GM18858 (cell line): ENCODE results near the gene TTR.

Source experiments
- ATAC-seq: cut with Tn5 transposase; IDR thresholded peaks from one replicate; pipeline ENCODE4 v1.9.1; 2021; ENCODE audit not compliant: unreplicated experiment

The TTR gene

DNA sequence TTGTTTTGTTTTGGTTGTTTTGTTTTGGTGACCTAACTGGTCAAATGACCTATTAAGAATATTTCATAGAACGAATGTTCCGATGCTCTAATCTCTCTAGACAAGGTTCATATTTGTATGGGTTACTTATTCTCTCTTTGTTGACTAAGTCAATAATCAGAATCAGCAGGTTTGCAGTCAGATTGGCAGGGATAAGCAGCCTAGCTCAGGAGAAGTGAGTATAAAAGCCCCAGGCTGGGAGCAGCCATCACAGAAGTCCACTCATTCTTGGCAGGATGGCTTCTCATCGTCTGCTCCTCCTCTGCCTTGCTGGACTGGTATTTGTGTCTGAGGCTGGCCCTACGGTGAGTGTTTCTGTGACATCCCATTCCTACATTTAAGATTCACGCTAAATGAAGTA lies at the start of gene TTR:
Gene TTR, plus strand, starts transcription at position 250 of the 400 bp plus-strand sequence. Its CDS starts 26 bp downstream, at position 276.
- no peak for ATAC-seq

DNA sequence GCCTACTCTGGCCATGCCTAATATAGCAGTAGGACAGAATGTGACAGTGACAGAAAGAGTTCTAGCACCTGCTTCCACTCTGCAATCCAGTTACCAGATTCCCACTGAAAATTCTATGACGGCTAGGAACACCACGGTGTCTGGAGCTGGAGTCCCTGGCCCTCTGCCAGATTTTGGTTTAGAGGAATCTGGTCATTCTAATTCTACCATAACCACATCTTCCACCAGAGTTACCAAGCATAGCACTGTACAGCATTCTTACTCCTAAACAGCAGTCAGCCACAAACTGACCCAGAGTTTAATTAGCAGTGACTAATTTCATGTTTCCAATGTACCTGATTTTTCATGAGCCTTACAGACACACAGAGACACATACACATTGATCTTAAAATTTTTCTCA lies 45.2 kb upstream of the TTR start:
- ATAC-seq = no peak

DNA sequence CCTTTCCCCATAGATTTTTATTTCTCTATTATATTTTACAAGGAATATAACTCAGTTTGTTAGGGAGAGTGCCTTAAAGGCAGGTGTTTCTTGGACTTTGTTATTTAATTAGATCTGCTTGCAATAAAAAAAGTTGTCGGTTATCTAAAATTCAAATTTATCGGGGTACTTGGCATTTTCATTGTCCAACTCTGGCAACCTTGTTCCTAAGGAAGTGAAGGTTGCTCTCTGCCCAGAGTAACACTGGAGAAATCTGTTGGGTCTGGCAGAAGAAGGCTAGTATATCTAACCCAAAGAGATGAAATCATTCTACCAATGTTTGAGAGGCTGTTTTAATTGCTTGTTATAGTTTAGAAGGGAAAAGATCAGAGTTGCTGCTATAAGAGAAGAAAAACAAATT lies 42.8 kb upstream of the TTR start:
- no peak for ATAC-seq

DNA sequence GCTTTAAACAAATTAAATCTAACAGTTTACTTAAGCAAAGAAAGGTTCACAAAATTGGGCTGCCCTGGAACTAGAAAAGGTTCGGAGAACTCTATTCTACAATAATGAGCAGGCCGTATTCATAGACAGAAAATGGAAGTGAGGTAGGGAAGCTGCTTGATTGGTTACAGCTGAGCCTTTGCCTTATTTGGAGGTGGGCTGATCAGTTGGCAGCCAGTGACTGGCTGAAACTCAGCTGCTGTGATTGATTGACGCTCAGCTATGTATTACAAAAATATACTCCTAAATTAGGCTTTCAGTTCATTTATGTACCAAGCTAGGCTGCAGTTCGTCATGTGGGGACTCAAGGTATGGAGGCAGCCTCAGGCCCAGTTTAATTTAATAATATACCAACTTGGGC lies 42.3 kb upstream of the TTR start:
- no peak for ATAC-seq

DNA sequence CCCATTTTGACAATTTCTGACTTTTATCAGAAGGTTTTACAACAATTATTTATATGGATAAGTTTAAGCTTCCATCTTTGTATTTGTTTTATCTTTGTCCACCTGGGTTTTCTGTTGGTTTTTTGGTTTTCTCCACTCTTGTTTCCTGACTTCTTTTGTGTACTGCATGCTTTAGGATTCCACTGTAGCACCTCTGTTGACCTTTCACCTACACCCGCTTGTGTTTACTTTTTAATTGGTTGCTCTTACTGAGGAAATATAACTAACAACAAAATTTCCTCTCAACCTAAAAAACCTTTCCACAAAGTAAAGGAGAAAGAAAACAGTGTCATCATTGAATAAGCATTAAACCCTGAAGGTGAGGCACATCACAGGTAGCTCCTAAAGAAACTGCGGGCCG lies 39.8 kb upstream of the TTR start:
- ATAC-seq = no peak

DNA sequence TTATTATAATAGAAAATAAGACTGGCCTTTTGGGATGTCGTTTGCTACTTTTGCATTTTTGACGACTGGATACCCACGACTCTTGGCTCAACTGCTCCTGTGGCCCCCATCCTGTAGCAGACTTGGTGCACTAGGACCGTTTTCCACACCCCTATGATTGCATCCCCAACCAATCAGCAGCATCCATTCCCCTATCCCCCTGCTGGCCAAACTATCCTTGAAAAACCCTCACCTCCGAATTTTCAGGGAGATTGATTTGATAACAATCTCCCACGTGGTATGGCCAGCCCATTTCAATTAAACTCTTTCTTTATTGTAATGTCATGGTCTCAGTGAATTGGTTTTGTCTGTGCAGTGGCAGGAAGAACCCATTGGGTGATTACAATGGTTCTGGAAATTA lies 37.9 kb upstream of the TTR start:
- no peak for ATAC-seq

DNA sequence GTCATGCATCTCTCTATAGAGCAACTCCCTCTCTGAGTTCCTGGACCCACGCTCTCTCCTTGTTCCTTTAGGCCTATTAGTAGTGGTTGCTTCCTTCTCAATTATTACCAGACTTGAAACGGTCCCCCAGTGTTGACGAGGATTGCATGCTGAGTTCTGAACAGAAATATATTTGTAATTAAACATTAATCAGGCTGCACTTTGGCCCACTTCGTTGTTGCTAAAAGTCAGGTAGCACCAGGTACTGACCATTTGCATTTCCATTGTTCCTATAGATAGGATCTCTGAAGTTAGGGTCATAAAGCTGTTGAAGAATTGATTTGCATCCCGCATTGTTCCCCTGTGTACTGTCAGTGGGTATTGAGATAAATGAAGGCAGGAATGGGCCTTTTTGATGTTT lies 36.9 kb upstream of the TTR start:
- ATAC-seq = no peak

DNA sequence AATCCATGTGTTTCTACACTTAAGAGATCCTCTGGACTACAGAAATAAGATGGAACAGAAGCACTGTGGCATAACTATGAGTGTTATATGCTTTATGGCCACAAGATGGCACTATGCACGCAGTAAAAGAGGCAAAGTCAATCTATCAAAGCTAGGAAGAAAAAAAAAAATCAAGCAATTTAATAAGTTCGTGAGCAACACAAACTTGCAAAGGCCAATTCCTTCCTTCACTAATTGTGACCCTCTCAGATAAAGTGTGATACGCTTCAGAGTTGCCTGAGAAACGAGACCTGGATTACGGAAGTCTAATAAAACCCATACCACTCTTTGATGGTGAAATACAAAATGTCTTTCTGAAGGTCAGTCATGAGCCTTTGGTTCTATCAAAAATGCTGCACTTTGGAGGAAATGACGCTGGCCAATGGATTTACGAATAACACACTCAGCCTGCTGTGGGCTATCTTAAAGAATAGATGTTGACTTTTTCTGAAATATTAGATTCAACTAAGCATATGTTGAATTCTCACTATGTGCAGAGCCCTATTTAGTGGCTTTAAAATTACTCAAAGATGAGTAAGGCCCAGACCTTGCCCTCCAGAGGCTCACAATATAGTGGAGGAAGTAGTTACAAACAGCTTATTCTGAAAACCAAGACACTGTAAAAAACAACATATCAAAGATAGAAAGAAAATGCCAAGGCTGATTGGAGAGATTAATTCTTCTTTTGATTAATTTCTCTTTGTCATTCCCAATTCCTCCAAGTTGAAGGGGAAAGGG lies 35.5 kb upstream of the TTR start:
- peak; percentile 75 for ATAC-seq

DNA sequence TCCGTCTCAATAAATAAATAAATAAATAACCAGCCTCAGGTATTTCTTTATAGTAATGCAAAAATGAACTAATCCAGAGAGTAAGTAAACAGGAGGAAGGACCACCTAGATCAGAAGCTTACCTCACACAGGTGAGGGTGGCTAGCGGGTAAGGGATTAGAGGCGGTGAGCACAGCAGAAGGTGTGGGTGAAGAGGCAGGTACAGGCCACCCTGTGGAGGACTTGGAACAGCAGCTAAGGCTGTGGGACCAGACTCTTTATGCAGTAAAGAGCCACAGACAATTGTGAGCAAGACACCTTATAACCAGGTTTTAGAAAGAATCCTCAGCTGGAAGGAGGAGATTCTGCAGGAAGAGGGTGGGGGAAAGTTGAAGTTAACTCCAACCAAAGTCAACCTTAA lies 34.2 kb upstream of the TTR start:
- no peak for ATAC-seq

DNA sequence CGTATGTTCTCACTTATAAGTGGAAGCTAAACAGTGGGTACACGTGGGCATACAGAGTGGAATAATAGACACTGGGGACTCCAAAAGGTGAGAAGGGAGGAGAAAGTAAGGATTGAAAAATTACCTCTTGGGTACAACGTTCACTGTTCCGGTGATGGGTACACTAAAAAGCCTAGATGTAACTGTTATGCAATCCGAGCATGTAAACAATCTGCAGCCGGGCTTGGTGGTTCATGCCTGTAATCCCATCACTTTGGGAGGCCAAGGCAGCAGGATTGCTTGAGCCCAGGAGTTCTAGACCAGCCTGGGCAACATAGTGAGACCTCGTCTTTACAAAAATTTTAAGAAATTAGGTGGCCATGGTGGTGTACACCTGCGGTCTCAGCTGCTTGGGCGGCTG lies 33.1 kb upstream of the TTR start:
- ATAC-seq = no peak

DNA sequence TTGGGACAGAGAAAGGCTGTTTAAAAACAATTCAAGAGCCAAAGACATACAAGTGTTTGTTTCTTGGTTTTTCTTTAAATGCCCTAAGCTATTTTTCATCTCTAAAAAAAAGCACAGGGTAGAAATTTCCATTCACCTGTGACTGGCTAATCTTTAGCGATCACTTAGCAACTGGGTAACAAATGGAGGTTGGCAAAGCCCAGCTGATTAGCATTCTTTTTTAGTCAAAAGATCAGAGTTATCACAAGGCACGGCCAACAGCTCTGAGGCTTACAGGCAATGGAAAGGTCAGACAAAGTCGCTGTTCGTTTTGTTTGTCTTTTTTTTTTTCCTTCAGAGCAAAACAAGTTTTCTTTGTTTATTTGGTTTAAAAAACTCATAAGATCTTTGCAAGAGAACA lies 29.0 kb upstream of the TTR start:
- no peak for ATAC-seq

DNA sequence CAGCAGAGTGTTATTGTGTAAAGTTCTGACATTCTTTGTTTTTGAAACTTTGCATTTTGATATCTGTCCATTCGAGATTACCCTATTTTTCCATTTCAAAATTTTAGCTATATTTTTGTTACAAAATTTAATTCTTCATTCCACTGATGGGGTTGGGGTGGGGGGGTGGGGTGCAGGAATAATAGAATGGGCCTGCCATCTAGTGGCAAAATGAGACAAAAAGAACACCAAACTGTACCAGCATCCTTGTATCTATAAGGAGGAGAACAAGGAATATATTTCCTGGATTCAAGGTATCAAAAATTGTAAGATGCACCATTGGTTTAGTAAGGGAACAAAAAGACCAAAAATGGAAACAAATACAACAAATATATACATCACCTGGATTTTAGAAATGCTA lies 27.9 kb upstream of the TTR start:
- no peak for ATAC-seq

DNA sequence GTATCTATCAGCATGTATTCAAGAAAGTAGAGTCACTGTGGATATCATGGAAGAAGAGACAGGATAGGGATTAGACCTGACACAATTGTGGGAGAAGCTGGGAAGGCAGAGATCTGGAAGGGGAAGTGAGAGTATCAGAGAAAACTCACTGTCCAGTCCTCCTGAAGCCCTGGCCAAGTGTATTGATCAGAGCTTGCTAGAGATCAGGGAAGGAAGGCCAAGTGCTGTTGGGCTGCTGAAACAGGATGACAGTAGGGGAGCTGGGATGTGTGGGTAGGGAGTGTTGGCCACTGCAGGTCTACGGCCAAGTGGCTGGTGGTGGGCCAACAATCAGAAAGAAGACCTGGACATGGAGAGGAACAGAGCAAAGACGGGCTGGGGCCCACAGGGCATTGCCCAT lies 26.3 kb upstream of the TTR start:
- no peak for ATAC-seq

DNA sequence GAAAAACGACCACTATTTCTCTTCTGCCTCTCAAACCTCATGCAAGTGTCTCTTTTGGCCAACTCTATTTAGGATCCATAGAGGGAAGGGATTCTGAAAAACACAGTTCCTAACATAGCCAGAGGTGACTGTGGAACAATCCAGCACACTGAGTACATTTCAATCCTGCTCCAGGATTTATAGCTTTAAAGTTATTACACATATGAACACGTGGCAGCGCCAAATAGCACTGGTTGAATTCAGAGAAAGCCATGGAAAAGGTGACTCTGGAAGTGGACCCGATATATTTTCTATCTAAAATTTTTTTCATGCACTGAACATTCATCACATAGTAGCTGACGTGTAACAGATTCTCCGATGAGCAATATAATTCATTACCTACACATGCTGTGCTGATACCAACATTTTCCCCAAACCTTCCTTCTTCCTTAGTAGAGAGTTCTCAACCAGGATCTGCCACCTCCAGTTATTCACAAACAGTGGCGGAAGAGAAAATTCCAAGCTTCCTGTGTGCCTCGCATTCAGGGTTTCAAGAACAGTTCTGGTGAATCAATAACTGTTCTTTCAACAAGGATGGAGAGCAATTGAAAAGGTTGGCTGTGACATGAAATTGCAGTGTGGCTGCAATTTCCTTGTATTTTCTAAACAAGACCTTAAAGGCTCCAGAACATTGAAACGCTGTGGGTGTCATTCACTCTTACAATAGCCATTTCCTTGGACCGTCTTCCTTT lies 25.7 kb upstream of the TTR start:
- no peak for ATAC-seq

DNA sequence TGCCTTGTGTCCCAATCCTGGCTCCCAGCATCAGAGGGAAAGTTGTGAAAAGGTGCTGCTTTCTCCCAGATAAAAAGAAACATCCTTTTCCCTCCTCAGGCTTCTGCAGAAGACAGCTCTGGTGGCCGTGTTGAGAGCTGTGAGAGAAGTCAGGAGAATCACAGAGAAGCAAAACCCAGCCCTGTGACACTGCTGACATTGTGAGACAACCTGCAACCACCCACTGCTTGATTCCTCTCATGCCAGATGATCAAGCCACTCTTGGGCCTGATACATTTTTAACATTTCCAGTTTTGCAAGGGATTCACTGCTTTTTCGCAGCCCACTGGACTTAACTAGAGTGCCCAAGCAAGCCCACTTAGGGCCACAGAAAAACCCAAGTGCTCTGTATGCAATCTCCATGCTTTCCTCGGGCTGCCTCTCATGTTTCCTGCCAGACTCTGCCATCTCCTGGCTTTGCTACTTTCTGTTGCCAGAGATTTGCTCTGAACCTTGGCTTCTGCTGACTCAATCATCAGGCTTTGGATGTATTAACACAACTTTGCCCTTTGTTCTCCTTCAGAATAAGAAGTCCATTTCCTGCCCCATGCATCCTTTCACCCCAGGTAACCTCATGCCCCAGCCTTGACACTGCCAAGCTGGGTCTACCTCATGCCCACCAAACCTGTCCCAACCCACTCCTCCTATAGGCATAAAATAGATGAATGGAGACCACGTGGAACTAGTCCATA lies 24.9 kb upstream of the TTR start:
- no peak for ATAC-seq

DNA sequence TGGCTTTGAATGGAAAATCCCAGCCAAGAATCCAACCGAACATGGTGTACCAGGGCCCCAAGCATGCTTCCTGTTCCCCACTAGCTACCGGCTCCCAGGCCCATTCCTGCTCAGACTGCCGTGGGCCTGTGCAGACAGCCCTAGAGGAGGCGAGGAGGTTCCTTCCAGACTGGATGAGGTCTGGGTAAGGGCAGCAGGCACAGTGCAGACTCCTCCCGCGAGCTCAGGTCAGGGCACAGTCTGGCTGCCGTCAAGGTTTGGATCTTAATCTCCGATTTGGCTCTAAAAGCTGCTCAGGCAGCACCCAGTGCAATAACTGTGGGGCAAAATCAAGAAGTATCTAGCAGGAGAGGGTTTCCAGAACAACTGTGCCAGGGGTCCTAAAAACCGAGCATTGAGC lies 19.3 kb upstream of the TTR start:
- ATAC-seq = no peak

DNA sequence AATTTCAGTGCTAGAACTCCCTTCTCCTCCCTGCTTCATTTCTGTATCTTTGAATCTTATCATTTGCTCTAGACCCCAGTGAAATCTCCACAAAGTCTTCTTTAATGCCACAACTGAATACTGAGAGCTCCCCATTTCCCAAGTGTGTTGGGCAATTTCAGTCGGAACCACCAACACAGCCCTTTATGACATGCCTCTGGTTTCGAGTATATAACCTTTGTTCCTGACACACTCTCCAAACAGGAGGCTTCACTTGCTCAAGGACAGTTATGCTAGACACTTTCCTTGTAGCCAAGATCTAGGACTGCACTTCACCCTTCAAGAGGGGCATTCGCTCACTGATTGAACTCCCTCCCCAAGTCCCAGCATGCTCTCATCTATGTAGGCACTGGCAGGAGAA lies 18.6 kb upstream of the TTR start:
- ATAC-seq = no peak

DNA sequence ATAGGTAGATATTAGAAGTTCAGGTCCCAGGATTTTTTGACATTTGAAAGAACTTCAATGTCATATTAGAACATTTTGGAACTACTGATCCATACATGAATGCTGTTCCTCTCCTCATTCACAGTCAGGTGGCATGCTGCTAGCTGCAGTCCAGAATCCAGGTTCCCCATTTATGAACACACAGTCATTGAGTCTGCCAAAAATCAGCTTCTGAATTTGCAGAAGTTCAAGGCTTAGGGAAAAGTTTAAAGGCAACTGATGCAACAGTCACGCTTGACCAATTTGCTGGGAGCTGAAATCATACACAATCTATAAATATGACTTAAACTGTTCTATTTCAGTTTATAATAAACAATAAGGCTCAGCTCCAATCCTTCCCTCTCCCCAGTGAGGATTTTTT lies 17.3 kb upstream of the TTR start:
- no peak for ATAC-seq

DNA sequence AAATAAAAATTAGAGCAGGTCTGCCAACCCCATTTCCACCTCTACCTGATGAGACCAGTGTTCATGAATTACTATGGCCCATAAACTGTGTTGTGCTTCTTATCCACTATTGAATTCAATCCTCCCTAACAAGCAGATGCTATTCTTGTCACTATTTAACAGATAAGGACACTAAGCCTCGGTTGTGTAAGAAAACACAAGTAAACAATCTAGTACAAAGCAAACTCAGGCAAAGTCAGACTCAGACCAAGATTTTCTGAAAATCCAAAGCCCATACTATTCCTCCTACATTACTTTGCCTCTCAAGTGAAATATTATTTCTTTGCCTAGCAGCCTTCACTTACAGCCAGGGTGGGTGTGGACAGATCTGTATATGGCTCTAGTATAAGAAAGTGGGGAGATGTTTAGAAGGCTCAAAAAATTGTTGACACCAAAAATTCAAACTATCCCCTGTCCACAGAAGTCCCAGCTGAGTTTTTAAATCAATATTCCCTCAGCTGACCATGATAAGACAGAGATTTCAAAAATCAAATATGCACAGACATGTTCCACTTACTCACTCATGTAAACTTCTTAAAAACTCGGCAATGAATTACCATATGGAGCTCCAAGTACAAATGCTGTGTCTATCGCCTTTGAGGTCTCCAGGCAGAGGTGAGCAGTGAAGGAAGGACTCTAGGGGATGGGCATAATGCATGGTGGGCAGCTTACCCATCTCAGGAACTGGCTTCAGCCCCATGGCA lies 16.0 kb upstream of the TTR start:
- no peak for ATAC-seq

DNA sequence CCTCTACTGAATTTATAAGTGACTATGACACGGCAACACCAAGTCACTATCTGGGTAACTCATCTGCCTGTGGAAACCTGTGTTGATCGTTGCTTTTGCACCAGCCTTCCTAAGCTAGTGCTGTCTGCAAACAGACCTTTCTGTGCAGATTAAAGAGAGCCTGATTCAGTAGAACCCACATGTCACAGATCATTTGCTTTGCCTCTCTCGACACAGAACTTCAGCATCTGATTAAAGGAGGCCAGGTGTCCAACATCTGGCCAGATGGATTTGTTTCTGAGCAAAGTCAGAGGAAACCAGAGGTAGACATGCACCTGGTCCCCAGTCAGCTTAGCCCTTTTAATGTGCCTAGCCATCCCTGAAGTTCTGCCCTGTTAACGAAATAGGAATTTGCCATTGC lies 15.0 kb upstream of the TTR start:
- ATAC-seq = peak; percentile 71

DNA sequence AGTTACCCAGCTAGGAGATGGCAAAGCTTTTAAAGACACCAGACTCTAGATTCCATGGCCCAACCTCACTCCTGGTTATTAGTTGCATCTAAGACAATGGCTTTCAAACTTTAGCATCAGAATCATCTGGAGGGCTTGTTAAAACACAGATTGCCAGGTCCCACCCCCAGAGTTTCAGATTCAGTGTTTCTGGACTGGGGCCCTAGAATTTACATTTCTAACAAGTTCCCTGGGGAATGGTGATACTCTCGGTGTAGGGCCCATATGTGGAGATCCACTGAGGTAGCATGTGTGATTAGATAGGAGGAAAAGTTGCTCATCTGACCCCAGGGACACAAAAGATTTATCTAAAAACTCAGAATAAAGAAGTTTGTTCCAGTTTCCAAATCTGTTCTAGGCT lies 14.5 kb upstream of the TTR start:
- peak; percentile 9 for ATAC-seq
